Tongue (tissue), 2 donors: ENCODE results near the gene TMEM74B. TPM values are rescaled to one million over a fixed set of nuclear protein-coding genes. Genes with fewer than 3 reads are reported as not detected.
A peak's percentile ranks its signal among the peaks of the same experiment; 100 is the strongest.

Experiments
- DNase-seq: peaks from one replicate; pipeline ENCODE4 v3.0.0-alpha.2; 2015
- total RNA-seq: library from RNA; depleted of rRNA; stranded (reverse); fragments of >200 nt; gene quantifications from one replicate; pipeline ENCODE4 v1.2.3, GENCODE V29; 2014

Gene TMEM74B
- total RNA-seq, 1 donor from 2014 or later: 8.2 TPM

GRCh38 chr20:1205802-1206201, 21.0 kb upstream of the TMEM74B start:
- no peak for DNase-seq

- no peak for DNase-seq
Measured at GRCh38 chr20:1204576-1204975, 19.8 kb upstream of the TMEM74B start.

GRCh38 chr20:1204113-1204512, 19.3 kb upstream of the TMEM74B start:
- DNase-seq: no peak

- DNase-seq: no peak
Measured at GRCh38 chr20:1203630-1204029, 18.8 kb upstream of the TMEM74B start.

- DNase-seq: no peak
Measured at GRCh38 chr20:1202762-1203504, 18.2 kb upstream of the TMEM74B start, which contains the start of gene C20orf202. Gene C20orf202, plus strand, starts transcription at chr20:1203454. Its CDS starts 132 bp downstream, at chr20:1203586.

GRCh38 chr20:1199964-1200363, 15.2 kb upstream of the TMEM74B start:
- no peak for DNase-seq

- no peak for DNase-seq
Measured at GRCh38 chr20:1199212-1199873, 14.6 kb upstream of the TMEM74B start.

GRCh38 chr20:1198751-1199150, 14.0 kb upstream of the TMEM74B start:
- no peak for DNase-seq

GRCh38 chr20:1197801-1198200, 13.0 kb upstream of the TMEM74B start:
- no peak for DNase-seq

GRCh38 chr20:1196634-1197033, 11.9 kb upstream of the TMEM74B start:
- no peak for DNase-seq

GRCh38 chr20:1195226-1195625, 10.4 kb upstream of the TMEM74B start:
- DNase-seq: no peak

GRCh38 chr20:1191299-1191698, 6.5 kb upstream of the TMEM74B start:
- peak; percentile 32 for DNase-seq

GRCh38 chr20:1190847-1191246, 6.1 kb upstream of the TMEM74B start:
- no peak for DNase-seq

- DNase-seq: no peak
Measured at GRCh38 chr20:1189827-1190226, 5.0 kb upstream of the TMEM74B start.

- DNase-seq: no peak
Measured at GRCh38 chr20:1188347-1188746, 3.6 kb upstream of the TMEM74B start.

GRCh38 chr20:1187605-1188171, 2.9 kb upstream of the TMEM74B start:
- DNase-seq: no peak

- DNase-seq: no peak
Measured at GRCh38 chr20:1186367-1186991, 1.7 kb upstream of the TMEM74B start.

- DNase-seq: peak; percentile 52
Measured at GRCh38 chr20:1185790-1186334, 1.1 kb upstream of the TMEM74B start.

- no peak for DNase-seq
Measured at GRCh38 chr20:1185316-1185741, 548 bp upstream of the TMEM74B start.

GRCh38 chr20:1184260-1184637, 532 bp downstream of the TMEM74B start:
- DNase-seq: no peak

- DNase-seq: no peak
Measured at GRCh38 chr20:1183153-1183552, 1.6 kb downstream of the TMEM74B start.

GRCh38 chr20:1182106-1182505, 2.7 kb downstream of the TMEM74B start:
- DNase-seq: no peak

- no peak for DNase-seq
Measured at GRCh38 chr20:1180949-1181348, 3.8 kb downstream of the TMEM74B start.
